Raji (cell line): Measurements from ENCODE around the gene RBPJL.

Experiments used
- POLR2A ChIP-seq: IDR thresholded peaks from 2 replicates; pipeline ENCODE4 v1.6.1; 2011; ENCODE audit warnings: low read depth, low read length, control low read depth; ENCODE audit not compliant: insufficient read depth

Gene RBPJL

GRCh38 chr20:45305262-45305661 lies 1.4 kb upstream of the RBPJL start:
- no peak for TF ChIP-seq POLR2A

- no peak for TF ChIP-seq POLR2A
Measured at GRCh38 chr20:45307076-45307640, 518 bp downstream of the RBPJL start.

GRCh38 chr20:45308117-45308778 lies 1.6 kb downstream of the RBPJL start, which contains the start of gene MATN4:
TSS of gene MATN4 (minus strand) at chr20:45308299. CDS start at chr20:45305582, 2,717 bp downstream.
- no peak for TF ChIP-seq POLR2A

- TF ChIP-seq POLR2A: no peak
Measured at GRCh38 chr20:45309075-45309474, 2.4 kb downstream of the RBPJL start.

GRCh38 chr20:45311589-45312211 lies 5.1 kb downstream of the RBPJL start:
- no peak for TF ChIP-seq POLR2A

GRCh38 chr20:45312241-45312640 lies 5.6 kb downstream of the RBPJL start:
- TF ChIP-seq POLR2A: no peak

GRCh38 chr20:45313065-45313695 lies 6.5 kb downstream of the RBPJL start:
- TF ChIP-seq POLR2A: no peak

- no peak for TF ChIP-seq POLR2A
Measured at GRCh38 chr20:45313943-45314342, 7.3 kb downstream of the RBPJL start.

GRCh38 chr20:45315672-45316071 lies 9.0 kb downstream of the RBPJL start:
- no peak for TF ChIP-seq POLR2A

- TF ChIP-seq POLR2A: no peak
Measured at GRCh38 chr20:45316150-45317080, 9.8 kb downstream of the RBPJL start.

- TF ChIP-seq POLR2A: no peak
Measured at GRCh38 chr20:45317826-45318225, 11.2 kb downstream of the RBPJL start.

- no peak for TF ChIP-seq POLR2A
Measured at GRCh38 chr20:45318386-45318939, 11.8 kb downstream of the RBPJL start.

- TF ChIP-seq POLR2A: no peak
Measured at GRCh38 chr20:45318948-45319347, 12.3 kb downstream of the RBPJL start.

- no peak for TF ChIP-seq POLR2A
Measured at GRCh38 chr20:45320948-45321595, 14.4 kb downstream of the RBPJL start.
